Measurements from ENCODE around the gene NONO. TPM values are rescaled to one million over a fixed set of nuclear protein-coding genes. Genes with fewer than 3 reads are reported as not detected.
A peak's percentile ranks its signal among the peaks of the same experiment; 100 is the strongest.
"Not testable (repeated sequence)": the region's sequence is repeated elsewhere in the genome, so short reads cannot be mapped to it uniquely, and the experiment has no call there.

The NONO gene
- total RNA-seq, 4 donors from 2014 or later, result 70.0 to 494 (median 216) TPM

DNA sequence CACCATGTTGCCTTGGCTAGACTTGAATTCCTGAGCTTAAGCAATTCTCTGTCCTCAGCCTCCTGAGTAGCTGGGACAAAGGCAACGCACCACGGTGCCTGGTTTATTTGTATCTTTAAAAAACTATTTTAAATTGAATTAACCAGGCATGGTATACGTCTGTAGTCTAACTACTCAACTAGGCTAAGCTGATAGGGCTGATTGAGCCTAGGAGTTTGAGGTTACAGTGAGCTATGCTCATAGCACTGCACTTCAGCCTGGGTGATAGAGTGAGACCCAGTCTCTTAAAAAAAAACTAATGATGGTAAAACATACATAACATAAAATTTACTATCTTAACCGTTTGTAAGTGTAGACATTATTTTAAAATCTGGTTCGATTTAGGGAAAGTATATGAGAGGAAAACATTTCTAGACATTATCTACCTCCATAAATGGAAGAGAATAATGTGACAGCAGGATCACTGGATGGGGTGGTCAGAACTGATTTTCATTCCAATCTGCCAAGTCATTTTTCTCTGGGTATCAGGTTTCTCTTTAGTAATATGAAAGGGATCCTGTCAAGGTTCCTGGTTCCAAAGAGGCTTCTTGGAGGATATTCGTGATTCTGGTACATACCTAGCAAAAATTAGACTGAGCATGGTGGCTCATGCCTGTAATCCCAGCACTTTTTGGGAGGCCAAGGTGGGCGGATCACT is 9.4 kb downstream of the NONO start:
- Histone ChIP-seq H3K36me3 (no peaks in the 10 kb centered on the region), H3K4me1 (no peaks in the 10 kb centered on the region), H3K4me3 (no peak overlapping the region), H3K27ac (no peak overlapping the region), H3K27me3 (no peaks in the 10 kb centered on the region), H3K9me3 (no peaks in the 10 kb centered on the region)
- intact Hi-C loops (cut with DNase I; ENCODE audit: low total_unique reads), result no loop called here
- TF ChIP-seq POLR2A (IDR thresholded peaks at IDR 0.05), result no peak
- TF ChIP-seq, protein P1, sequence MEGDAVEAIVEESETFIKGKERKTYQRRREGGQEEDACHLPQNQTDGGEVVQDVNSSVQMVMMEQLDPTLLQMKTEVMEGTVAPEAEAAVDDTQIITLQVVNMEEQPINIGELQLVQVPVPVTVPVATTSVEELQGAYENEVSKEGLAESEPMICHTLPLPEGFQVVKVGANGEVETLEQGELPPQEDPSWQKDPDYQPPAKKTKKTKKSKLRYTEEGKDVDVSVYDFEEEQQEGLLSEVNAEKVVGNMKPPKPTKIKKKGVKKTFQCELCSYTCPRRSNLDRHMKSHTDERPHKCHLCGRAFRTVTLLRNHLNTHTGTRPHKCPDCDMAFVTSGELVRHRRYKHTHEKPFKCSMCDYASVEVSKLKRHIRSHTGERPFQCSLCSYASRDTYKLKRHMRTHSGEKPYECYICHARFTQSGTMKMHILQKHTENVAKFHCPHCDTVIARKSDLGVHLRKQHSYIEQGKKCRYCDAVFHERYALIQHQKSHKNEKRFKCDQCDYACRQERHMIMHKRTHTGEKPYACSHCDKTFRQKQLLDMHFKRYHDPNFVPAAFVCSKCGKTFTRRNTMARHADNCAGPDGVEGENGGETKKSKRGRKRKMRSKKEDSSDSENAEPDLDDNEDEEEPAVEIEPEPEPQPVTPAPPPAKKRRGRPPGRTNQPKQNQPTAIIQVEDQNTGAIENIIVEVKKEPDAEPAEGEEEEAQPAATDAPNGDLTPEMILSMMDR (IDR thresholded peaks at IDR 0.05), result no peak
- DNase-seq, result no peak

DNA sequence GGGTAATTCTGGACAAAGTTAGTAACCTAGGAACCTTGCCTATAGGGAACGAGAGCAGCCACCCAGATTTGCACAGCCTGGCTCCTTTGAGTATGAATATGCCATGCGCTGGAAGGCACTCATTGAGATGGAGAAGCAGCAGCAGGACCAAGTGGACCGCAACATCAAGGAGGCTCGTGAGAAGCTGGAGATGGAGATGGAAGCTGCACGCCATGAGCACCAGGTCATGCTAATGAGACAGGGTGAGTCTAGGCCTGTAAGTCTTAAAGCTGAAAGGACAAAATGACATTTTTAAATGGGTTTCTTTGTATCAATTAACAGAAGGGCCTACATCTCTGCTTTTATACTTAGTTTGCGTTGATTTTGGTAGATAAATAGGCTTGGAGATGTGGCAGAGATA is 13.4 kb downstream of the NONO start:
- H3K4me3 ChIP-seq, result no peak overlapping the region
- no peaks in the 10 kb centered on the region for H3K4me1 ChIP-seq
- H3K9me3 ChIP-seq, result no peaks in the 10 kb centered on the region
- no peak for TF ChIP-seq POLR2A (IDR thresholded peaks at IDR 0.05)
- TF ChIP-seq, protein P1 (IDR thresholded peaks at IDR 0.05), result no peak
- H3K27me3 ChIP-seq, result no peaks in the 10 kb centered on the region
- no peak overlapping the region for H3K27ac ChIP-seq
- no peak for DNase-seq
- intact Hi-C loops (cut with DNase I; ENCODE audit: low total_unique reads), result no loop called here
- H3K36me3 ChIP-seq, result no peaks in the 10 kb centered on the region

DNA sequence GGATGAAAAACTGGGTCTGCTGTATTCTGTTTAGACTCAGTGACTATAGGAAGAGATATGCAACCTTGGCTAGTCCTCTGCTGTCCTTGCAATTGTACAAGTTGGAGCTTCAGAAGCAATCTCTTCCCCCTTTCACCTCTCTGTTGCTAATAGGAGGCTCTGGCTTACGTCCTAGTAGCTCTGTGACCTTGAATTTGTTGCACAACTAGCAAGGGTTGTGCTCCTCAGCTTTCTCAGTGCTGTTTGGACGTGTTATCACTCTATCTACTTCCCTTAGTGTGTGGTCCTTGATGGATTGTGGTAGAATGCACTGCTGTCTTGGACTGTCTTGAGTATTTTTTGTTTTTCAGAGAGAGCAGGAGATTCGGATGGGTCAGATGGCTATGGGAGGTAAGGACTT is 14.7 kb downstream of the NONO start:
- DNase-seq, result no peak
- Histone ChIP-seq H3K27me3 (no peaks in the 10 kb centered on the region), H3K27ac (no peak overlapping the region), H3K9me3 (no peaks in the 10 kb centered on the region), H3K4me3 (no peak overlapping the region), H3K4me1 (no peaks in the 10 kb centered on the region), H3K36me3 (no peaks in the 10 kb centered on the region)
- intact Hi-C loops (cut with DNase I; ENCODE audit: low total_unique reads), result no loop called here
- TF ChIP-seq, protein P1 (IDR thresholded peaks at IDR 0.05), result no peak
- TF ChIP-seq POLR2A (IDR thresholded peaks at IDR 0.05), result no peak

DNA sequence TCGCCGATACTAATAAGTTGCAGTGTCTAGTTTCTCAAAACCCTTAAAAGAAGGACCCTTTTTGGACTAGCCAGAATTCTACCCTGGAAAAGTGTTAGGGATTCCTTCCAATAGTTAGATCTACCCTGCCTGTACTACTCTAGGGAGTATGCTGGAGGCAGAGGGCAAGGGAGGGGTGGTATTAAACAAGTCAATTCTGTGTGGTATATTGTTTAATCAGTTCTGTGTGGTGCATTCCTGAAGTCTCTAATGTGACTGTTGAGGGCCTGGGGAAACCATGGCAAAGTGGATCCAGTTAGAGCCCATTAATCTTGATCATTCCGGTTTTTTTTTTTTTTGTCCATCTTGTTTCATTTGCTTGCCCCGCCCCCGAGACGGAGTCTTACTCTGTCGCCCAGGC is 16.6 kb downstream of the NONO start:
- H3K27me3 ChIP-seq; H3K27ac ChIP-seq; H3K36me3 ChIP-seq; H3K4me1 ChIP-seq; H3K9me3 ChIP-seq; intact Hi-C loops (cut with DNase I; ENCODE audit: low total_unique reads); H3K4me3 ChIP-seq; DNase-seq: not testable (repeated sequence)

DNA sequence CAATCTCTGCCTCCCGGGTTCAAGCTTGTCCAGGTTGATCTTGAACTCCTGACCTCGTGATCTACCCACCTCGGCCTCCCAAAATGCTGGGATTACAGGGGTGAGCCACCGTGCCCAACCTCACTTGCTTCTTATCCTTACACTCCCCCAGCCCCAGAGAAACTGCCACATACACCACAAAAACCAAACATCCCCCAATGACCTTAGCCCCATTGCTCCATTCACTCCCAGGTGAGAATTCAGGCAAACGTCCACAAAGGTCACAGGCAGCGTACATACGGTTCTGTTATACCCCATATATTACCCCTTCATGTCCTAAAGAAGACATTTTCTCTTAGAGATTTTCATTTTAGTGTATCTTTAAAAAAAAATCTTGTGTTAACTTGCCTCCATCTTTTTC is 17.1 kb downstream of the NONO start:
- intact Hi-C loops (cut with DNase I; ENCODE audit: low total_unique reads); H3K4me1 ChIP-seq; H3K27me3 ChIP-seq; H3K4me3 ChIP-seq; H3K36me3 ChIP-seq; DNase-seq; H3K9me3 ChIP-seq; H3K27ac ChIP-seq: not testable (repeated sequence)

DNA sequence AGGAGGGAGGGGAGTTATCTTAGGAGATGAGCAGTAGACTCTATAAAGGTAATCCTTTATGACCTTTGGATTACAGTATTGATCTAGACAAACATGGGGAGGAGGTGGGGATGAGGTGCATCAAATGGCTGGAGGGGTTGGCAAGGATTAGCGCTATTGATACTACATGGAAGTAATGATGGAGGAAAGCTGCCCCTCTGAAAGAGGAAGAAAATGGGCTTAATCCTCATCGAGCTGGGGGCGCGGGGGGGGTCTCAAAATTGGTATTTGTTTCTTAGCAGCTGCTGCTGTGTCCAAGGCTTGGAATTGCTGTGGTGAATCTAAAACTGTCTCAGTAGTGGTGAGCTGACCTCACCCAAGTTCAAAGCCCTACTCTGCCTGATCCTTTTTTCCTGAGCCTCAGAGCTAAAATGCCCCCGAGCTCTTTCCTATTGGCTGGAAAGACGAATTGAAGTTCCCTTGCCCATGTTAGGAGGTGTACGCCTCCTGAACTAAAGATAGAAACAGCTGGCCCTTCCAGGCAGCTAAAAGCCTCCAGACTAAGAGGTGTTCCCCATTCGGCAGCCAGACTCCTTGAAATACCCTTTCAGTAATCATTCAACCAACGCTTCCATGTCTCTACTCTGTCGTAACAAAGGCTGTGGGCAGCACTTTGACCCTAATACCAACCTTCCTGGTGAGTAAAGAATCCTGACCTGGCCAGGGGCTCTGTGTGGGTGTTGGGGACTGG is 17.9 kb downstream of the NONO start, which contains the start of gene ITGB1BP2:
ITGB1BP2 (plus strand) TSS at position 556 of the 730 bp plus-strand sequence; CDS start at position 613, 57 bp downstream.
- DNase-seq, result peak; percentile 23 to 44
- intact Hi-C loops (cut with DNase I; ENCODE audit: low total_unique reads), result no loop called here
- Histone ChIP-seq H3K27ac (peak within 1 kb of the TSS; percentile 18 to 76), H3K9me3 (no peaks in the 10 kb centered on the region), H3K36me3 (no peaks in the 10 kb centered on the region), H3K4me1 (no peaks in the 10 kb centered on the region), H3K4me3 (peak within 1 kb of the TSS; percentile 7 to 12), H3K27me3 (no peaks in the 10 kb centered on the region)
- TF ChIP-seq, protein P1 (IDR thresholded peaks at IDR 0.05), result no peak
- TF ChIP-seq POLR2A (IDR thresholded peaks at IDR 0.05), result peak in 1 of 2 donors; percentile 23
